GM10266 (cell line): ENCODE results near the gene OLFML2A.
A peak's percentile ranks its signal among the peaks of the same experiment; 100 is the strongest.

ENCODE experiments used
- DNase-seq: peaks from one replicate; pipeline ENCODE4 v3.0.0; 2012; ENCODE audit errors: extremely low spot score
- TF ChIP-seq, protein P1 (sequence below): IDR thresholded peaks from 2 replicates; pipeline ENCODE4 v1.5.1; 2012; ENCODE audit warnings: mild to moderate bottlenecking, low read depth; ENCODE audit not compliant: control insufficient read depth, insufficient read depth; ENCODE audit errors: missing control alignments

Gene OLFML2A

DNA sequence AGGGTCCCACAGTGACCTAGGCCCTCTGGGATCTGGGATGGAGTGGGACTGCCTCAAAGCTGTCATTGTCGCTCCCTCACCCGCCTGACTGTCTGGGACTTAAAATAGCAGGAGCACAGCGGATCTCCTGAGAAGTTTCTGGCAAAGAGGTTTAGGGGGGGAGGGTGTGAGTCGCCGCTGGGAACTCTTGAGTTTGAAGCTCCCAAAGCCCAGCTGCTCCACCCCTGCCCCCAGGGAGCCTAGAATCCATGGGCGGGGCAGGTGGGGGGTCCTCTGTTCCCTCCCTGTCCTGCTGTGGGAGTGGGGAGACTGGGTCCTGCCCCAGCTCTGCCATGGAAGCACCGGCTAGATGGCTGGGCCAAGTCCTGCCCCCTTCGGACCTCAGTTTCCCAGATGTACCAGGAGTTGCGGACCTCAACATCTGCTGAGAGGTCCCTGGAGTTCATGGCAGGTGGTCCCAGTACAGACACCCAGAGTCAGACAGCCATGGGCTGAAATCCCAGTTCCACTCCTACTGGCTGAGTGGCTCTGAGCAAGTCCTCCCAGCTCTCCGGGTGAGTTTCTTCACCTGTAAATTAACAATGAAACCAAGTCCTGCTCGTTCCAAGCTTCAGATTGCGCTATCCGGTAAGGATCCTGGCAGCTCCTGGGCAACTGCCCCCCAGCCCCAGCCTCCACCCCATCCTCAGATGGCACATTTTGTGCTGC is 75.3 kb downstream of the OLFML2A start:
- peak; percentile 17 for DNase-seq

DNA sequence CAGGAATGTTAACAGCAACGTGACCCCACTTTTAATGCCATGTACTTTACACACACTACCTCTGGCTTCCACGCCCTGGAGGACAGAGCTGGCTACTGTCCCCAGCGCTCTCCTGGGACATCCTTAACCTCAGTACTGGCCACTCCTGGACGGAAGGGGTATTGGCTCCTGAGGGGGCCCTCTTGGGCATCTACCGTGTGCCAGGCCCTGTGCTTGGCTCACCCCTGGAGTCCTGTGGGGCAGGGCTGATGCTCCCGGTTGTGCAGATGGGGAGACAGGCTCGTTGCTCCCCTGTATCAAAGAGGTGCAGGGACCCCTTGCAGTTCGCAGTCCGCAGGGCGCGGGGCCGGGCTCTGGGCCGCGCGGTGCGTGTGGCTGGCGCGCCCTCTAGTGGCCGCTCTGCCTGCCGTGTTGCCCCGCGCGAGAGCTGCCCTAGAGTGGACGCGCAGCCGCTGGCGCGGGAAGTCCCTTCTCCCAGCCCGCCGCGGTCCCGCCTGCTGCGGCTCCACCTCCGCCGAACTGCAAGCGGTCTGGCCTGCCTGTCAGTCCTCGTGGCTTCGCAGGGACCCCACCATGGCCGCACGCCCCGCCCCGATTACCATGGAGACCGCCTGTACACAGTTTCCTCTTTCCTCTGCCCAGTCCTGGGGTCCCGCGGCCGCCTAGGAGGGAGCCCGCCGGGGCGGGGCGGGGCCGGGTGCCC is 76.0 kb downstream of the OLFML2A start, which contains the start of gene WDR38:
Gene WDR38 (plus strand): TSS at position 632 of the 703 bp plus-strand sequence. CDS start 72 bp downstream, outside the sequence.
- TF ChIP-seq, protein P1, sequence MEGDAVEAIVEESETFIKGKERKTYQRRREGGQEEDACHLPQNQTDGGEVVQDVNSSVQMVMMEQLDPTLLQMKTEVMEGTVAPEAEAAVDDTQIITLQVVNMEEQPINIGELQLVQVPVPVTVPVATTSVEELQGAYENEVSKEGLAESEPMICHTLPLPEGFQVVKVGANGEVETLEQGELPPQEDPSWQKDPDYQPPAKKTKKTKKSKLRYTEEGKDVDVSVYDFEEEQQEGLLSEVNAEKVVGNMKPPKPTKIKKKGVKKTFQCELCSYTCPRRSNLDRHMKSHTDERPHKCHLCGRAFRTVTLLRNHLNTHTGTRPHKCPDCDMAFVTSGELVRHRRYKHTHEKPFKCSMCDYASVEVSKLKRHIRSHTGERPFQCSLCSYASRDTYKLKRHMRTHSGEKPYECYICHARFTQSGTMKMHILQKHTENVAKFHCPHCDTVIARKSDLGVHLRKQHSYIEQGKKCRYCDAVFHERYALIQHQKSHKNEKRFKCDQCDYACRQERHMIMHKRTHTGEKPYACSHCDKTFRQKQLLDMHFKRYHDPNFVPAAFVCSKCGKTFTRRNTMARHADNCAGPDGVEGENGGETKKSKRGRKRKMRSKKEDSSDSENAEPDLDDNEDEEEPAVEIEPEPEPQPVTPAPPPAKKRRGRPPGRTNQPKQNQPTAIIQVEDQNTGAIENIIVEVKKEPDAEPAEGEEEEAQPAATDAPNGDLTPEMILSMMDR, result peak; percentile 96
- peak; percentile 91 for DNase-seq

More for the DNA sequence above, 75.3 kb downstream of the OLFML2A start:
- TF ChIP-seq, protein P1, result no peak

- TF ChIP-seq, protein P1, result no peak
- DNase-seq, result no peak
Measured at GRCh38 chr9:124853605-124854143, 76.7 kb downstream of the OLFML2A start.

- TF ChIP-seq, protein P1, result no peak
- DNase-seq, result no peak
Measured at GRCh38 chr9:124854161-124854560, 77.2 kb downstream of the OLFML2A start.

DNA sequence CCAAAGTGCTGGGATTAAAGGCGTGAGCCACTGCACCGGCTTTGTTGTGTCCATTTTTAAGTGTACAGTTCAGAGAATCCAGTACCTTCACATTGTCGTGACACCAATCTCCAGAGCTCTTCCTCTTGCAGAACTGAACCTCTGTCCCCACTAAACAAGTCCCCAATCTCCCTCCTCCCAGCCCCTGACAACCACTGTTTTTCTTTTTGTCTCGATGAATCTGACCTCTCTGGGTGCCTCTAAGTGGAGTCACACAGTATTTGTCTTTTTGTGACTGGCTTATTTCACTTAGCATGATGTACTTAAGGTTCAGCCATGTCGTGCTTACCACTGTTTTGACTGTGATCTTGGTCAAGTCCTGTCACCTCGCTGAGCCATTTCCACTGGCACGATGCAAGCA is 77.9 kb downstream of the OLFML2A start:
- TF ChIP-seq, protein P1, result no peak
- DNase-seq, result no peak

DNA sequence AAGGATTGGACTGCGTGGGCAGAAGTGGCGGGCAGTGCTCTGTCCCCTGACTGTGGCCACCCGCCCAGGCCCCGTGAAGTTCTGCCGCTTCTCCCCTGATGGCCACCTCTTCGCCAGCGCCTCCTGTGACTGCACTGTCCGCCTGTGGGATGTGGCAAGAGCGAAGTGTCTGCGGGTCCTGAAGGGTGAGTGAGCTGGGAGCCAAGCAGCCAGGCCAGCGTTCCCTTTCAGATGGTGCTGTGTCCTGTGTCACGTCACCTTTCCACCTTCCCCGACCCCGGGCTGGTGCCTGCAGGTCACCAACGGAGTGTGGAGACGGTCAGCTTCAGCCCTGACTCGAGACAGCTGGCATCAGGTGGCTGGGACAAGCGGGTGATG is 78.6 kb downstream of the OLFML2A start:
- DNase-seq, result no peak
- TF ChIP-seq, protein P1, result no peak

GRCh38 chr9:124855944-124856765 is 79.2 kb downstream of the OLFML2A start:
- TF ChIP-seq, protein P1, result peak; percentile 35
- DNase-seq, result no peak
